ENCODE results near the gene PPP3CA.

Gene PPP3CA

DNA sequence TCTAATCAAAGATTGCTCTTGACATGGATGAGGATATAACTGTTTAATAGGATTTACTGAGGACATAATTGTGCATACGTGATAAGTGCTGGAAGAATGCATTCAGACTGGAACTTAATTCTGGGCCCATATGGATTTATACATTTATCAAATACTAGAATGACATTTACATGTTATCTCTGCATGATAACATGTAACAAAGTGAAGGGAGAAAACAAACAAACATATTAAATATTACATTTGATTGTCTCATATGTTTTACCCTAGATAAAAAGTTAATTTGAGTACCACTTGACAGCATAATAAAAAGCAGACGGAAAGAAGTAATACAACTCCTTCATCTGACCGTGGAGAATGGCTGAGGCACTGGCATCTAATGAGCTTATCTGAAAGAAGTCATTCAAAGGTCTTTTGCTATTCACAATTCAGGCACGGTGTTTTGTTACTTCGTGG lies 297.8 kb downstream of the PPP3CA start:
- no peak for DNase-seq (ENCODE audit: low read depth)

DNA sequence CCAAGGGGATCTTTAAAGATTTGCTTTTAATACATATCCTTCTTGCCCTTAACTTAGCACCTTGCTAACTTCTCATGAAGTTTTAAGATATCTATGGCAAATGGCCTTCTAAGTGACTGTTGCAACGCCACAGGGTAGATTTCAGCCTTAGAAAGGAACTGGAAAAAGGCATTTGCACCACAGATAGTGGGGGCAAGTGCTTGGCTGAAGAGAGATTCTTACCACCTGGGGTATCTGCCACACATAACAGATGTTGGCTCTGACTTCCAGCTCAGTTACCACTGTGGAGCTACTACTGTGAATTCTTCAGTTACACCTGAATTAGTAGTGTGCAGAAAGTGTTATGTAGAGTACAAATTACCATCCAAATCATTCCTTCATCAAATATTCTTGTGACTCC lies 302.6 kb downstream of the PPP3CA start:
- no peak for DNase-seq (ENCODE audit: low read depth)

DNA sequence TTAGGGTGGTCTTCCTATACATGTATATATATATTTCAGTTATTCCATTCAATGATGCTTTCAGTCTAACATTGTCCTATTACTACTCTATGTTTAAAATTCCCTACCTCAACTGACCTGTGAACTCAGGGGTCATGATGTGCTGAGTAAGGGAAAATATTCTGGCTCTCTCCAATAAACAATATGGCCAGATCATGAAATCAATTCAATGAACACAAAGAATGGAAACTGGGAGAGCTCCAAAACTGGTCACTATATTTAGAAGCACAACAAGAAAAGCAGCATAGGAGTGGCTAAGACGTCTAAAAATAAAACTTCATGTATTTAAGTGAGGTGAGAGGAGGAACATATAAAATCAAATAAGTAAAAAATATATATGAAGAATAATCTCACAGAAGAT lies 304.5 kb downstream of the PPP3CA start:
- no peak for DNase-seq (ENCODE audit: low read depth)

DNA sequence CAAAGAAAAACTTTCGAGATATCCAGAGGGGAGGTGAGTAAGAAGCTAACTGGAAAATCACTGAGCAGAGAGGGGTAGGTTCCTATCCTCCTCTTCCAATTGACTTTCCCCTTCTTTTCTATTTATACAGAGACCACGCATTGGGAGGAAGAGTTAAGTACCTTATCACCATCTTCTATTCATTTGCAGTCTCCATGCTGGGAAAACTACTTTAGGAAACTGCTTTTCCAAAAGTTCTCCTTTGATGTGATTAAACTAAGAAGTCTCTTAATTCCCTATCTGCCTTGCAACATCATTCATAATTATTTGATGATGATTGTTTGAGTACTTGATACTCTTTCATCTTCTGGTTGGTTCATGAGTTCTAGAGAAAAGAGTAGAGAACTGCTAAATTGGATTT lies 306.6 kb downstream of the PPP3CA start:
- DNase-seq (ENCODE audit: low read depth) = no peak

DNA sequence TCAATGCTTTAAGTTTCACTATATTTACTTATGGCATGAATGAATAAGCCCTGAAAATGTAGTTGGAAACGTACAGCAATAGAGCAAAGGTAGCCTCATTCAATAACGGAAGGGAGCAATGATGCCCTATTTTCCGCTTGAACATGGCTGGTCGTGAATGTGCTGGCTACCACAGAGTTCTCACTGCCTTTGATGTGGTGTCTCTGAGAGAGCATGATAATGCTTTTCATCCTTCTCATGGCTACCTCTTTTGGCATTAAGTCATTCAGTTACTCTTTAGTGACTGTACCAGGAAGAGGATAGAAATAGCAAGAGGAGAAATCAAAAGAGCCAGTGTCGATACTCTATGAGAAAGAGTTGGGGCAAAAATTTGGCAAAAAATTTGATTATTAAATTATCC lies 308.0 kb downstream of the PPP3CA start:
- no peak for DNase-seq (ENCODE audit: low read depth)

DNA sequence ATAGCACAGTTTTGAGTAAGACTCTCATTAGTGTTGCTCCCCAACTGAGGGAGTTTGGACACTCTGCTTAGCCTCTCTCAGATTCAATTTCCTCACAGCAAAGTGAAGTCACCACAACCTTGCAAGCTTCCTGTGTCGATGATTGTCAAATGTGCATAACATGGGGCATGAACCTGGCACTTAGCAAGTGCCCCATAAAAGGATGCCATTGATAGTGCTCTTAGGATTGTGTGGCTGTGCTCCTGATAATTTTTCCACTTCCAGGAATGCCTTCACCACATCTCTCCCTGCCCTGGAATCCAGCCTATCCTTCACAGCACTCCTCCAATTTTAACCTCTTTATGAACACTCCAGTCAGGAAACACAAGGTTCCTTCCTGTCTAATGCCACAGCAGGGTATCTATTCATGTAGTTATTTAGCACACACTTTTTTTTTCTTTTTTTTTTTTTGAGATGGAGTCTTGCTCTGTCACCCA lies 309.4 kb downstream of the PPP3CA start:
- DNase-seq (ENCODE audit: low read depth) = no peak

DNA sequence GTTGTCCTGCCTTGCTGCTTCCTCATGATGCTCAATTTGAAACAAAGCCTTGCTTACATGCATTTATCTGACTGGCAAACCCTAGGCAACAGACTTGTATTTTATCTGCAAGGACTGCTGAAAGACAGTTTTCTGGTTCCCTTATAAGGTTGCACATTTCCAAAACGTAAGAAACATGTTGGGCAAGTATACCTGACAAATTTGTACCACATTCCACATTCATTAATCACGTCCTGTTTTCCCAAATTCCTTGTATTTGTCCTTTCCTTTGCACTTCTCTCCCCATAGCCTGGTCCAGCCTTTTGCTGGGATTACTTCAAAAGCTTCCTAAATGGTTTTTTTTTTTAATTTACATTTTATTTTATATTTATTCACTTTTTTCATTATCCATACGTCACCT lies 310.1 kb downstream of the PPP3CA start:
- no peak for DNase-seq (ENCODE audit: low read depth)

DNA sequence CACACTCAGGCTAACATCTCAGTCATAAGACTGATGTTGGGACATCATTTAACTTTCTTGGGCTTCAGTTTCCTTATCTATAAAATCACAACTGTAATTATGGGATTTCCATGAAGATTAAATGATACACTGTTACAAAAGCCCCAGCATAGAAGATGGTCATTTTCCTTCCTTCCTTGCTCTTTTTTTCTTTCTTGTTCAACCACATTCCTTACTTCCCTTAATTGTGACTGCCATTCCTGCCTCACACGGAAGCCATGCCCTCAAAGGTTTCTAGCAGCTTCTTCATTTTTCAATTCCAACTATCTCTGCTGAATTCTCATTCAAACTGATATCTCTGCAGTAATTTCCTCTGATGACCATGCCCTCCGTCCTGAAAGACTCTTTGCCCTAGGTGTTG lies 311.8 kb downstream of the PPP3CA start:
- DNase-seq (ENCODE audit: low read depth) = no peak

DNA sequence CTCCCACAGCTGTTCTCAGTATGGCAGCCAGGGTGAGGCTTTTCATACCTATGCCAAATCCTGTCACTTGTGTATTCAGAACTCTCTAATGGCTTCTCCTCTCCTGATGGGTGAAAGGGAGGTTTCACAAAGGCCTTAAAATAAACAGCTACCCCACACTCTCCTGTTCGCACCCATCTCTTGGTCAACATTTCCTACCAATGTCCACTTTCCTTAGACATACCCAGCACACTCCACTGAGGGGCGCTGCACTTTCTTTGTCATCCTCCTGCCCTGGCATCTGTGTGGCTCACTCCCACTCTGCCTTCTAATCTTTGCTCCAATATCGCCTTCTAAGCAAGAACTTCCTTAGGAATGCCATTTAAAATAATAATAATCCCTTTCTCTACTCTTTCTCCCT lies 313.3 kb downstream of the PPP3CA start:
- DNase-seq (ENCODE audit: low read depth) = no peak

DNA sequence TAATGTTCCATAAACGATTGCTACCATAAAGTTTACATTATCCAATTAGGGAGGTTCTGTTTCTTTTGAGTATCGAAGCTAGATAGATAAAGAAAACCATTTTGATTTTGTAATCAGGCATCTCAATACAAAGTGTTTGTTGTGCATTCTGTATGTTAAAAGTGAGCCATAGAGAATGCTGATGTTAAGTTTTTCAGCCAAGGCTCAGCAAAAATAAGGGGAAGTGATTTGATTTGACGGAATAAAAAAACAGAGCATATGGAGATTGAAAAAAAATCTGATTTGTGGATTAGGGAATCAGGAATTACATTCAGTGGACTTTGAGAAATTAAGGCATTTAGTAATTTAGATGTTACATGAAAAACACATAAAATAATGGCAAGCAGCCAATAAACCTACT lies 314.8 kb downstream of the PPP3CA start:
- DNase-seq (ENCODE audit: low read depth) = no peak

DNA sequence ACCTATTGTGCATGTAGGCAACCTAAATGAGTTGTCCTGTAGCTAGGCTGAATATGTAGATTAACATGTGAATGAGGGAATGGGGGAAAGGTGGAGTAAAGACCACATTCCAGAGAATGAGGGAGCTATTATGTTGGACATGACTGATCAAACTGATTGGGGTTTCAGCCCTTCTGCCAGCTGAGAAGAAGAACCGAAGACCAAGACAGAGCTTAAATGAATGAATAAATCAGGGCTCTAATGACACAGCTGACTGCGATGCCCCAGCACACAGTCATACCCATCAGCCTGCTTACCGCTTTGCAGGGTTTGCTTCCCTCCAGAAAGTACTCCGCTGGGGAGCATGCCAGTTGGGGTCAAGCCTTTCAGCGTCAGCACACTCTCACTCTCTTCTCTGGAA lies 315.4 kb downstream of the PPP3CA start:
- DNase-seq (ENCODE audit: low read depth) = no peak

DNA sequence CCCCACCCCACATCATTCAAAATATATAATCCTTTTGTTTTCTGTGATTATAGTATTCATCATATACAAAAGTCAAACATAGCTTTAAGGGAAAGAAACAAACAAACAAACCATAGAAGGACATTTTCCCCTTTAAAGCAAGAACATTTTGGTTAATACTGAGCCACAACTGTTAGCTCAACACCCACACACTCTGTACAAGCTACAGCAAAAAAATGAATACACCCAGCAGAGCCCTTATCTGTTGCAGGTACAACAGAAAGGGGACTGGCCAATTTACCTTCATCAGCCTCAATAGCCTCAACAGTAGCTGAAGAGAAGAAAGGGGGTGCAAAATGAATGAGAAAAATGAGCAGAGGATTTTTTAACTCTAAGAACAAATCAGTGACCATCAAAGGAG lies 318.4 kb downstream of the PPP3CA start:
- no peak for DNase-seq (ENCODE audit: low read depth)

DNA sequence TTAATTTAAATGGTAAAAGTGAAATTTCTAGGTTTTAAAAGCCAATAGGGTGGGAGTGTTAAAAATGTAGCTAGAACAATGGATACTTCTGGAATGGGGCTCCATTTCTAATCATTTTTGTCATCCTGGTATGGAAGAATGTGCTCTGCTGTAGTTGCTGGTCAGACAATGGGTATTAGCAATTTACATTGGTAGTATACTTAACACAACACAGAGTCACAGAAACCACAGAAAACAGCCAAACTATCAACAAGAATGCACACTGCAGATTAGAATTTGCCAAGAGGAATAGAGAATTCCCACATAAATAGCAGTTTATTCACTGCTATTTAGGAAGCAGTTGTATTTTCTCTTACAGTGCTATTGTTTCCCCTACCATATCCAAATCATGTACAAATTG lies 319.6 kb downstream of the PPP3CA start:
- no peak for DNase-seq (ENCODE audit: low read depth)

DNA sequence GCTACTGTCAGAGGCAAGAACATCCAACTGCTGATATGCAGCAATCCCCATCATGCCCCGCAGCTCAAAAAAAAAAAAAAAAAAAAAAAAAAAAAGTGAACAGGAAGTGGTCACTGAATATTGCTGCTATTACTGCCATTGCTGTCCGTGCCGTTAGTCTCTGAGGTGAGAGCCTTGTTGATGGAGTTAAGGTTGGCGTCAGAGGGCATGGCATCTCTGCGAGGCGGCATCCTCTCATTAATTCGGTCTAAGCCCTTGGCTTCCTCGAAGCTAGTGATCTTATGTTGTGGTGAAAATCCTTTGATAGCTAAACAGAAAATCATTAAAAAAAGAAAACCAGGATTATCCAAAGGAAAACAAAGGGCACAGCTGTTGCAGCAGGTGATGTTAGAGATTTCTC lies 321.6 kb downstream of the PPP3CA start:
- no peak for DNase-seq (ENCODE audit: low read depth)

DNA sequence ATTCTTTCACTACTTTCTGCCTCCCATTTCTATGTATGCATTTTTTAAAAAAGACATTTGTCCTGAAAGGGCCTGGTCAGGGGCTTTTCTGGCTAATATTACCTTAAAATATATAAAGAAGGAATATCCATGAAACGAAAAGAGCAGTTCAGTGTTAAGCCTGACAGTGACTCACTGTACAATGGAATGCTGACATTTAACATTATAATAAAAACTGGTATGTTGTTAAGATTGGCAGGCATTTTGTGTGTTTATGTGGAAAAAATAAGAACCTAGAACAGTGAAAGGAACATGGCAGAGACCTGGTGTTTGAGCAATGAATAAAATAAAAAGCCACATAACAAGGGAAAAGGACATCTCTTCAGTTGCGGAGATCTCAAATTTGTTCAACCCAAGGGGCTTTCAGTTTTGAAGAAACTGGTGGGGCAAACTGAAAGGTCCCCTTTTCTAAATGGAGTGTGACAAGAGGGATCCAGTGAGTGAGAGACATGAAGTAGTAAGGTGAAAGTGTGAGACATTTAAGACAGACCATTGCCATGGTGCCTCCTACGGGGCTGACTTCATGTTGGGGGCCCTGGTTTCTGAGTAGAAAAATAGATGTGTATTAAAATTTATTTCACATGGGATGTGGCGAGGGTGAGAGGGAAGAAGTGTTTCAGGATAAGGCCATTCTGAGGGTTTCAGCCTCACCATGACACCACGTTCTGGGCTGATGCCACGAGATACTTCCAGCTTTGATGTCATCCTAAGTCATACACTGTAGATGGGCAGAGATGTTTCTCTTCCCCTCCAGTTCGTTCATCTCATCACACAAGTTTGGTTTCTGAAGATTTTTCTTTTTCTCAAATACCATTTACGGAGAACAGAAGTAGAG lies 324.9 kb downstream of the PPP3CA start:
- DNase-seq (ENCODE audit: low read depth) = no peak

DNA sequence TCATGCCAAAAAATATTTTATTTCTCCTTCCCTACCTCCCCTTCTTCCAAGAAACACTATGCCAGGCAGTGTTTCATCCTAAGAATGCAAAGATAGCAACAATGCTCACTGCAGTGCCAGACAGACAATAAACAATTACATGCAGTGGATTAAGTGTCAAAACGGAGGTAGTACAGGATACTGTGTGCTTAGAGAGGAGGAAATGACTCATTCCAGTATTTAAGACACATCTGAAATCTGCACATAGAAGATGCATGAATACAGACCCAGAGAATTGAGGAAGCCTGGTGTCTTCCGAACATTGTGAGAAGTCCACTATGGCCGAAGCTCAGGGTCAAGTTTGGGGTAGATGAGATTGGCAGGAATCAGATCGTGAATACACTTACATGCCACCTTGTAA lies 326.4 kb downstream of the PPP3CA start:
- DNase-seq (ENCODE audit: low read depth) = no peak

DNA sequence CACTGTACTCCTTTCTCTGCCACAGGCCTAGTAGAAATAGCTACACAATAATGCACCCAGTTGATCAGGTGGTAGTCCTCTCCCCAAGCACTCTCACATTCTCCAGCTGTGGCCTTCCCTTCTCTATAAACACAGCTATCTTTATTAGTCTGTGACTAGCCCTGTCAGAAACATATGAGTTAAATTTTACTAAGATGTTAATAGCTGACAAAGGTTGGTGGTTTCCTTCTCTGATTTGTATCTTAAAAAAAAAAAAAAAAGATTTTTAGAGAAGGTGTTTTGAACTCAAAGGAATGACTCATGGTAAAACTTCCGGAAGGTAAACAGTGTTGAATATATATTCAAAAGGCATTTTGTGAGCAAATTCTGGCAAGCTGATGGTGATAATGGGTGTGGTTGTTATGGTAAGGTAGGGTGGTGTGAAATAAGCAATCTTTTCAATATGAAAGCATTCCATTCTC lies 327.4 kb downstream of the PPP3CA start:
- DNase-seq (ENCODE audit: low read depth) = no peak

DNA sequence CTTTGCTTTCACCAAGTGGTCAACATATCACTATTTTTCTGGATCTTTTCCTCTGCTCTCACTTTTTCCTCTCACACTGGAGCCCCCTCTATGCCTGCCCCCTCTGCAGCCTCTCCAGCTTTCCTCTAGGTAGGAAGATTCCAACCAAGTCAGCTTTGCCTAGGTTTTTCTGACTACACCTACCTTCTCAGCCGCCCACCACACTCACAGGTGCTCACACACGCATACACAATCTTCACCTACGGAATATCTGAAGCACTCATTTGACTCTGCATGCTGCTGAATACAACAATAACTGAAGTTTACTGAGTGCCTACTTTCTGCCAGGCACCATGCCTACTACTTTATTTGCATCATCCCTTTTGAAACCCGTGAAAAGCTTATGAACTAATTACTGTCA lies 328.0 kb downstream of the PPP3CA start:
- no peak for DNase-seq (ENCODE audit: low read depth)

DNA sequence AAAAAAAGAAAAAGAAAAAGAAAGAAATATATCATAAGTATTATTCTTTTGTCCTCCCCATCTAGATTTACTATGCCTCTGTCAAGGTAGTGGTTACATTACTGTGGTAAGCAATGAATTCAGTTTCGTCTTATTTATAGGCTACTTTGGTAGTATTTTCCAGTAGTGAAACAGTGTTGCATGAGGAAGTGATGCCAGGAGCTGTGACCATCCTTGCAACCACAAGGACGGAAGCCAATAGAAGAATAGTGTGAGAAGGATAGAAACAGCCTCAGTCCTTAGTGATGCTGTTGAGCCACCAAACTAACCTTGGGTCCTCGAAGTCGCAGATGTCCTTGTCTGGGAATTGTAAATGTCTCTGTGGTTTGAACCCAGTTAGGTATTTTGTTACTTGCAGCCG lies 328.5 kb downstream of the PPP3CA start:
- DNase-seq (ENCODE audit: low read depth) = no peak

DNA sequence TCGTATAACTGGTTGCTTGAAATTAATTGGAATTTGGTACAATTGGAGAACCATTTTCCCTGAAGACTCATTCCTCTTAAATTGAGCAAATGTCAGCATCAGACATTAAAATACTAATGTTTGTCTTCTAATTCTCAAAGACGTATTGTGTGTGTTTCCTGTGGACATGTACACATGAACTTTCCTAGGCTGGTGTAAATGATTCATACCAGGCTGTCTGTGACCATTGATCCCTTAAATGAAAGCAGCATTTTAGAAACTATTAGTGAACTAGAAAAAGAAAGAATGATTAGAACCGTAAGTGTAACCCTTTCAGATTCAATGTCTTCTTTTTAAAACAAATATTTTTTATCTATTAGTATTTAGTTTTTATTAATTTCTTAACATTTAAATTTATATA lies 332.9 kb downstream of the PPP3CA start:
- no peak for DNase-seq (ENCODE audit: low read depth)

DNA sequence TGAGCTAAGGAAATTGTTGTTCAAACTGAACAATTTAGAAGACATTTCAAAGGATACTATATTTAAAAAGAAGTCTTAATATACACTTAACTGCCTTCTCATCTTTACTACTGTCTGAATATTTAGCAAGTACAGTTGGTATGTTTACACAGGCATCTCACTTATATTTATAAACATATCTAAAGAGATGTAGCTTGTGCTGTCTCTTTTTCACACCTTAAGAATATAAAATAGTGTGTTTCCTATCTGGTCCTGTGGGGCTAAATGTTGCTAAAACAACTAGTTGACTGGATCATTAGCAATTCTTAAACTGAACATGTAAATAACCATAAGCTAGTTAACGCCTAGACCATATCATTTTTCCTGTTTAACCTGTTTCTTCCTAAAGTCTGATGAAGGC lies 336.3 kb downstream of the PPP3CA start:
- DNase-seq (ENCODE audit: low read depth) = no peak

DNA sequence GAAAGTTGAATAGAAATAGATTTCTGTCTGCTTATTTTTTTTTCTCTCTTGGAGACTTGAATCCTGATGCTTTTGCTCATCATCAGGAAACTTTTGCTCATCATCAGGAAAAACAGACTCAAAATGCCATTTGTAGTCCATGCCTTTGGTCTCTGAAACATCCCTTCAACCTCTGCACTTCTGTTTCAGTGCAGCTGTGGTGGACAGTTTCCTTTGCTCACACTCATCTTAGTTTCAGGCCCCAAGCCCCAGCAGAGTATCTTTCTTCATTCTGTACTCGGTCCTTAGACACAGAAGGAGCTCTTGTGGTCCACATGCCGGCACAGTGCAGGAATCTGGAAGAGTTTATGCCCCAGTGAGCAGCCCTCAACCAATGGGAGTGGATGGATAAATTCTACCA lies 337.9 kb downstream of the PPP3CA start:
- DNase-seq (ENCODE audit: low read depth) = no peak

DNA sequence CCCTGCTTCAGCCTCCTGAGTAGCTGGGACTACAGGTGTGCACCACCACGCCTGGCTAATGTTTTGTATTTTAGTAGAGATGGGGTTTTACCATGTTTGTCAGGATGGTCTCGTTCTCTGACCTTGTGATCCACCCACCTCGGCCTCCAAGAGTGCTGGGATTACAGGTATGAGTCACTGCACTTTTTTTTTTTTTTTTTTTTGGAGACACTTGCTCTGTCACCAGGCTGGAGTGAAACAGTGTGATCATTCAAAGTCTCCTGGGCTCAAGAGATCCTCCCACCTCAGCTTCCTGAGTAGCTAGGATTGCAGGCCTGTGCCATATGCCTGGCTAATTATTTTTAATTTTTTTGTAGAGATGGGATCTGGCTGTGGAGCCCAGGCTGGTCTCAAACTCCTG lies 338.8 kb downstream of the PPP3CA start:
- no peak for DNase-seq (ENCODE audit: low read depth)

DNA sequence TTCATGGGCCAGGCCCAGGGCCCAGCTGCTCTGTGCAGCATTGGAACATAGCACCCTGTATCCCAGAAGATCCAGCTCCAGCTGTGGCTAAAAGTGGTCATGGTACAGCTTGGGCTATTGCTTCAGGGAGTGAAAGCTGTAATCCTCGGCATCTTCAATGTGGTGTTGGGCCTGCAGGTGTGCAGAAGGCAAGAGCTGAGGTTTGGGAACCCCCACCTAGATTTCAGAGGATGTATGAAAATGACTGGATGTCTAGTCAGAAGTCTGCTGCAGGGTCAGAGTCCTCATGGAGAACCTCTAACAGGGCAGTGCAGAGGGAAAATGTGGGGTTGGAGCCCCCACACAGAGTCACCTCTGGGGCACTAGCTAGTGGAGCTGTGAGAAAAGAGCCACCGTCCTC lies 341.7 kb downstream of the PPP3CA start:
- no peak for DNase-seq (ENCODE audit: low read depth)

Measured in GM04504 (cell line).